HepG2 (cell line): ENCODE measurements around the gene CRLF1. TPM values are rescaled to one million over a fixed set of nuclear protein-coding genes. Genes with fewer than 3 reads are reported as not detected.

Source experiments
- ATAC-seq: fragments of 200-7000 bp; cut with Tn5 transposase; 3 replicates; pipeline ENCODE4 v1.9.1; 2020; ENCODE audit warnings: mild to moderate bottlenecking, moderate library complexity
- BruUV-seq: library from RNA; stranded (reverse); fragments of 400-500 nt; replicated peaks from 2 replicates; lab custom pipeline; 2021; lab: Mats Ljungman, UMichigan
- CTCF ChIA-PET: fragments of 300-600 bp; formaldehyde crosslinking; extraction: SDS; loops from one replicate; lab custom pipeline; 2021; ENCODE audit warnings: low total read pairs, inconsistent platforms, low intra/inter-chr PET ratio; lab: Yijun Ruan, JAX
- POLR2A ChIA-PET: fragments of 350-600 bp; sonication (Branson Sonifier 250); formaldehyde crosslinking; loops from one replicate; lab custom pipeline; 2020; ENCODE audit warnings: antibody characterized with exemption, inconsistent platforms; lab: Yijun Ruan, JAX
- DNase-seq: peaks from one replicate; pipeline ENCODE4 v3.0.0-alpha.2; 2015; ENCODE audit warnings: low spot score
- FAIRE-seq: peaks from 3 replicates; lab custom pipeline; 2011; peaks lifted over from hg19 to GRCh38; lab: Jason Lieb, UNC
- H2AFZ ChIP-seq: one replicate; pipeline ENCODE4 v1.6.1; 2011; ENCODE audit warnings: low read length, inconsistent platforms
- H3K27ac ChIP-seq: fragments of 300-600 bp; 3 replicates; pipeline ENCODE4 v1.8.0; 2011; ENCODE audit warnings: mixed run types, mild to moderate bottlenecking, mixed read lengths, low read length, inconsistent platforms; ENCODE audit not compliant: insufficient read depth; ENCODE audit errors: extremely low read length
- H3K27me3 ChIP-seq, 2 experiments: fragments of 200-600 bp in 1 of 2; 2 replicates in 1 of 2; 3 replicates in 1 of 2; pipeline versions ENCODE4 v1.6.0 to v1.8.0; 2011; ENCODE audit warnings: low read length in 2 of 2, mild to moderate bottlenecking in 2 of 2, moderate library complexity in 2 of 2, inconsistent platforms in 1 of 2; ENCODE audit not compliant: insufficient read depth in 2 of 2, control insufficient read depth in 1 of 2
- H3K36me3 ChIP-seq, 2 experiments: fragments of 200-600 bp in 1 of 2; replicated peaks in 1 of 2; 2 replicates in 1 of 2; 3 replicates in 1 of 2; pipeline versions ENCODE4 v1.5.1 to v1.8.0; 2011; ENCODE audit warnings: low read length in 2 of 2, inconsistent platforms in 1 of 2; ENCODE audit not compliant: insufficient read depth in 2 of 2, control insufficient read depth in 1 of 2
- H3K4me1 ChIP-seq: 2 replicates; pipeline ENCODE4 v1.5.1; 2012; ENCODE audit warnings: low read length, inconsistent platforms; ENCODE audit not compliant: insufficient read depth
- H3K4me2 ChIP-seq: 2 replicates; pipeline ENCODE4 v1.6.0; 2011; ENCODE audit warnings: low read depth, low read length, inconsistent platforms
- H3K4me3 ChIP-seq, 3 experiments: fragments of 200-600 bp in 1 of 3; sonication (generic), shearing (Covaris generic) in 1 of 3; replicated peaks in 1 of 3; 2 replicates each; pipeline ENCODE4 v1.5.1; 2011 to 2016; ENCODE audit warnings: low read length in 3 of 3, inconsistent platforms in 2 of 3, low read depth in 2 of 3, mild to moderate bottlenecking in 2 of 3, control low read depth in 1 of 3, mixed read lengths in 1 of 3; ENCODE audit not compliant: insufficient read depth in 1 of 3
- H3K79me2 ChIP-seq: one replicate; pipeline ENCODE4 v1.6.1; 2011; ENCODE audit warnings: low read length, inconsistent platforms; ENCODE audit not compliant: insufficient read depth
- H3K9ac ChIP-seq: 2 replicates; pipeline ENCODE4 v1.6.0; 2011; ENCODE audit warnings: mild to moderate bottlenecking, low read depth, low read length, inconsistent platforms; ENCODE audit not compliant: insufficient read depth
- H3K9me3 ChIP-seq: 2 replicates; pipeline ENCODE4 v1.5.1; 2012; ENCODE audit warnings: mild to moderate bottlenecking, low read length
- H4K20me1 ChIP-seq: 2 replicates; pipeline ENCODE4 v1.6.0; 2011; ENCODE audit warnings: inconsistent platforms, mild to moderate bottlenecking, low read length, moderate library complexity; ENCODE audit not compliant: insufficient read depth
- AGO2 ChIP-seq: fragments of 200-400 bp; formaldehyde crosslinking; optimal IDR thresholded peaks from 2 replicates; pipeline ENCODE3; 2017; ENCODE audit warnings: mild to moderate bottlenecking, low read depth, low read length, moderate library complexity
- ATF5 ChIP-seq: sonication (generic); formaldehyde crosslinking; IDR thresholded peaks from 2 replicates; pipeline ENCODE4 v1.4.0; 2020; ENCODE audit warnings: mild to moderate bottlenecking, low read depth, missing genetic modification reagents
- GABPA ChIP-seq, 2 experiments: IDR thresholded peaks; 2 replicates each; pipeline ENCODE4 v1.6.1; 2011 to 2016; ENCODE audit warnings: low read depth in 2 of 2, low read length in 1 of 2, missing biosample characterization in 1 of 2, missing genetic modification characterization in 1 of 2
- GMEB1 ChIP-seq: sonication (generic); formaldehyde crosslinking; IDR thresholded peaks from 2 replicates; pipeline ENCODE4 v1.5.1; 2020; ENCODE audit warnings: missing genetic modification reagents, mild to moderate bottlenecking, borderline replicate concordance
- MYNN ChIP-seq: sonication (generic); formaldehyde crosslinking; IDR thresholded peaks from 2 replicates; pipeline ENCODE4 v1.4.0; 2020; ENCODE audit warnings: mild to moderate bottlenecking, low read depth, missing genetic modification reagents
- PHF20 ChIP-seq: sonication (generic); formaldehyde crosslinking; IDR thresholded peaks from 2 replicates; pipeline ENCODE4 v1.5.0; 2020; ENCODE audit warnings: mild to moderate bottlenecking, missing genetic modification reagents
- RBFOX2 ChIP-seq: fragments of 200-400 bp; formaldehyde crosslinking; IDR thresholded peaks from 2 replicates; pipeline ENCODE4 v1.6.1; 2017; ENCODE audit warnings: low read depth, mild to moderate bottlenecking, low read length
- SMC3 ChIP-seq: IDR thresholded peaks from 2 replicates; pipeline ENCODE4 v1.6.1; 2011; ENCODE audit warnings: low read length, improper control_type of control experiment
- SP5 ChIP-seq: IDR thresholded peaks from 2 replicates; pipeline ENCODE4 v1.6.1; 2016; ENCODE audit warnings: low read depth, borderline replicate concordance
- ZBTB8A ChIP-seq: sonication (generic); formaldehyde crosslinking; IDR thresholded peaks from 2 replicates; pipeline ENCODE4 v1.4.0; 2020; ENCODE audit warnings: mild to moderate bottlenecking, low read depth, missing genetic modification reagents, borderline replicate concordance
- ZMYM4 ChIP-seq: sonication (generic); formaldehyde crosslinking; IDR thresholded peaks from 2 replicates; pipeline ENCODE4 v1.8.1; 2023; ENCODE audit warnings: mild to moderate bottlenecking, missing genetic modification reagents
- ZSCAN20 ChIP-seq: sonication (generic); formaldehyde crosslinking; IDR thresholded peaks from 2 replicates; pipeline ENCODE4 v1.4.0; 2020; ENCODE audit warnings: missing genetic modification reagents, mild to moderate bottlenecking, borderline replicate concordance
- ZSCAN25 ChIP-seq: sonication (generic); formaldehyde crosslinking; IDR thresholded peaks from 2 replicates; pipeline ENCODE4 v1.8.0; 2022; ENCODE audit warnings: mild to moderate bottlenecking, missing genetic modification reagents
- WGBS: methylation state at CpG from one replicate; pipeline ENCODE4 v1.1.6; 2017; ENCODE audit warnings: low lambda C conversion rate; 5-methylcytosine and 5-hydroxymethylcytosine counted together
- in situ Hi-C: cut with HindIII; loops from 2 replicates; pipeline ENCODE4 v1.10.0; 2017; ENCODE audit warnings: low pct_unique_long_range_greater_than_20kb; ENCODE audit not compliant: extremely low pct_ligation_motif_present
- intact Hi-C: fragments of 100-400 bp; cut with micrococcal nuclease; formaldehyde crosslinking; loops from one replicate; pipeline ENCODE4 v1.10.0; 2022; ENCODE audit not compliant: unreplicated experiment
- polyA plus RNA-seq, 8 experiments: library from polyadenylated mRNA; depleted of rRNA in 3 of 8; stranded (reverse) in 7 of 8; unstranded in 1 of 8; fragments of >200 nt; fragmentation: Illumina TruSeq in 4 of 8; extraction: Trizol in 4 of 8; gene quantifications; 2 replicates each; pipeline versions ENCODE4 v1.2.1 to v1.2.3, GENCODE V29; 2011 to 2016; ENCODE audit warnings: low read depth in 4 of 8, missing spikeins in 1 of 8, mixed read lengths in 1 of 8; ENCODE audit not compliant: insufficient read depth in 1 of 8
- total RNA-seq, 5 experiments: library from RNA; depleted of rRNA; stranded (reverse); fragments of >200 nt; fragmentation: Illumina TruSeq; extraction: Trizol; gene quantifications; 2 replicates each; pipeline ENCODE4 v1.2.3, GENCODE V29; 2016; ENCODE audit warnings: low read depth in 1 of 5

The CRLF1 gene
- total and polyA plus RNA-seq, 2 of the 13 experiments (the other 11 are each of a cell fraction or from before 2014, with no cell fraction given): 217 to 296 TPM

GRCh38 chr19:18574691-18575291 lies 31.8 kb downstream of the CRLF1 start:
- WGBS: 97% methylated on average over 10 of the region's 18 CpGs
- DNase-seq: no peak
- peaks cover 10% of the 10 kb centered on the region for H4K20me1 ChIP-seq
- in situ Hi-C loops: no loop called here
- 0 out of 2 replicates have a peak, but pooled peaks have one; percentile 35 for TF ChIP-seq RBFOX2
- no peak for TF ChIP-seq ATF5 (CRISPR knock-in tag)
- peak; percentile 66 for TF ChIP-seq AGO2
- TF ChIP-seq, all 625 proteins: peak for 2
- CTCF ChIA-PET: no interaction called here
- Histone ChIP-seq H3K27me3 (no peaks in the 10 kb centered on the region; a peak in 1 of 5 replicates), H3K4me3 (no peak overlapping the region), H3K27ac (no peak overlapping the region), H3K79me2 (peaks cover 21% of the 10 kb centered on the region), H3K4me2 (no peak overlapping the region), H3K9me3 (no peaks in the 10 kb centered on the region), H3K9ac (no peak overlapping the region), H3K4me1 (peaks cover 20% of the 10 kb centered on the region), H3K36me3 (peaks cover 16 to 23% of the 10 kb centered on the region in 2 experiments; a peak in 4 of 5 replicates), H2AFZ (no peak overlapping the region)
- ATAC-seq (no peak), FAIRE-seq (no peak)
- POLR2A ChIA-PET: no interaction called here
- BruUV-seq: no TSS peak
- intact Hi-C loops: loop anchor here (5.0 kb wide), 1 partner anchor 97 kb away; no protein-coding TSS in a partner anchor

GRCh38 chr19:18571564-18572344 lies 34.8 kb downstream of the CRLF1 start, which contains the start of gene UBA52:
Gene UBA52 (plus strand): TSS chr19:18571857. CDS start chr19:18573301, 1,444 bp downstream.
- intact Hi-C loops: loop anchor here (5.0 kb wide), 1 partner anchor 94 kb away; no protein-coding TSS in a partner anchor
- Histone ChIP-seq H3K4me3 (peak within 1 kb of the TSS; percentile 75 to 90 (median 85)), H3K36me3 (peaks cover 24 to 48% of the 10 kb centered on the region in 2 experiments; a peak in 4 of 5 replicates), H2AFZ (no peak within 1 kb of the TSS), H3K4me2 (peak within 1 kb of the TSS; percentile 100), H3K27me3 (no peaks in the 10 kb centered on the region; a peak in 1 of 5 replicates), H3K27ac (peak within 1 kb of the TSS; percentile 75), H3K9me3 (no peaks in the 10 kb centered on the region), H3K4me1 (peaks cover 20% of the 10 kb centered on the region), H3K9ac (peak within 1 kb of the TSS; percentile 96), H3K79me2 (peaks cover 21% of the 10 kb centered on the region), H4K20me1 (peaks cover 10% of the 10 kb centered on the region)
- DNase-seq (peak; percentile 93), FAIRE-seq (peak; percentile 68), ATAC-seq (peak; percentile 95)
- ChIA-PET CTCF (no interaction called here), POLR2A (interaction anchor here (0.7 to 4.4 kb wide), 27 partner anchors 9 to 279 kb away, joined by 3 to 74 read pairs (median 4); partner anchors contain the start of genes ELL, KXD1 and REX1BD)
- in situ Hi-C loops: no loop called here
- BruUV-seq: no TSS peak
- 0% methylated on average over 7 of the region's 75 CpGs for WGBS
- no peak for TF ChIP-seq SMC3
- peak; percentile 55; the same call in 1 of the 2 replicates for TF ChIP-seq MYNN
- TF ChIP-seq GABPA (IDR thresholded peaks at IDR 0.05; ENCODE audit: low read depth, low read length): peak; percentile 89
- peak; percentile 95 for TF ChIP-seq GABPA (CRISPR knock-in tag; IDR thresholded peaks at IDR 0.05; ENCODE audit: low read depth)
- TF ChIP-seq GMEB1 (CRISPR knock-in tag): peak; percentile 99
- TF ChIP-seq SP5 (CRISPR knock-in tag): peak; percentile 91
- TF ChIP-seq PHF20 (CRISPR knock-in tag): peak; percentile 92
- peak; percentile 89; the same call in 1 of the 2 replicates for TF ChIP-seq ZMYM4 (CRISPR knock-in tag)
- 0 out of 2 replicates have a peak, but pooled peaks have one; percentile 41 for TF ChIP-seq ZSCAN20 (CRISPR knock-in tag)
- TF ChIP-seq ZBTB8A (CRISPR knock-in tag): no peak
- TF ChIP-seq ZSCAN25 (CRISPR knock-in tag): peak; percentile 87
